Astrocyte (in vitro differentiated cells and primary cell): ENCODE data around the gene CYYR1.

ENCODE experiments used
- EZH2 ChIP-seq: IDR thresholded peaks from 2 replicates; pipeline ENCODE4 v1.6.1; 2012; ENCODE audit warnings: mild to moderate bottlenecking, low read length, inconsistent platforms; ENCODE audit not compliant: insufficient read depth
- TF ChIP-seq, protein P1 (sequence below): IDR thresholded peaks from 2 replicates; pipeline ENCODE4 v1.5.1; 2011; ENCODE audit warnings: low read depth, mild to moderate bottlenecking, inconsistent platforms, low read length, moderate library complexity; ENCODE audit not compliant: insufficient read depth

DNA sequence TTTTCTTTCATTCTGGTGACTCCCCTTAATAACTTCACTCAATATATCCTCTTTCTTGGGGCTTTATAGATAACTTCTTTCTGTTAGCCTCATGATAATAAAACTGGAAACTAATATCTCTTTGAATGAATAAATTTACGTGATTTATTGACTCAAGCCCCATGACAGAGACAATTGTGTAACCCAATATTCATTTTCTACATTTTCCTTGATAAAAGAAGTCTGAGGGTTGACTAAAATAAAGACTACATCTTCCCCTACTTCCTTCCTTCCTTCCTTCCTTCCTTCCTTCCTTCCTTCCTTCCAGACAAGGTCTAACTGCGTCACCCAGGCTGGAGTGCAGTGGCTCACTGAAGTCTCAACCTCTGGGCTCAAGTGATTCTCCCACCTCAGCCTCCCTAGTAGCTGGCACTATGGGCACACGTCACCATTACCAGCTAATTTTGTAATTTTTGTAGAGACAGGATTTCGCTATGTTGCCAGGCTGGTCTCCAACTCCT is 85.1 kb downstream of the CYYR1 start:
- TF ChIP-seq, protein P1, sequence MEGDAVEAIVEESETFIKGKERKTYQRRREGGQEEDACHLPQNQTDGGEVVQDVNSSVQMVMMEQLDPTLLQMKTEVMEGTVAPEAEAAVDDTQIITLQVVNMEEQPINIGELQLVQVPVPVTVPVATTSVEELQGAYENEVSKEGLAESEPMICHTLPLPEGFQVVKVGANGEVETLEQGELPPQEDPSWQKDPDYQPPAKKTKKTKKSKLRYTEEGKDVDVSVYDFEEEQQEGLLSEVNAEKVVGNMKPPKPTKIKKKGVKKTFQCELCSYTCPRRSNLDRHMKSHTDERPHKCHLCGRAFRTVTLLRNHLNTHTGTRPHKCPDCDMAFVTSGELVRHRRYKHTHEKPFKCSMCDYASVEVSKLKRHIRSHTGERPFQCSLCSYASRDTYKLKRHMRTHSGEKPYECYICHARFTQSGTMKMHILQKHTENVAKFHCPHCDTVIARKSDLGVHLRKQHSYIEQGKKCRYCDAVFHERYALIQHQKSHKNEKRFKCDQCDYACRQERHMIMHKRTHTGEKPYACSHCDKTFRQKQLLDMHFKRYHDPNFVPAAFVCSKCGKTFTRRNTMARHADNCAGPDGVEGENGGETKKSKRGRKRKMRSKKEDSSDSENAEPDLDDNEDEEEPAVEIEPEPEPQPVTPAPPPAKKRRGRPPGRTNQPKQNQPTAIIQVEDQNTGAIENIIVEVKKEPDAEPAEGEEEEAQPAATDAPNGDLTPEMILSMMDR, result no peak
- TF ChIP-seq EZH2, result no peak
